ENCODE data around the gene MBD3L2B. TPM values are rescaled to one million over a fixed set of nuclear protein-coding genes. Genes with fewer than 3 reads are reported as not detected.

The MBD3L2B gene
- total RNA-seq, 1 donor, result not detected

GRCh38 chr19:6997679-6998445 is 23.4 kb downstream of the MBD3L2B start:
- H3K4me1 ChIP-seq (ENCODE audit: insufficient read depth, low read length), result peaks cover 42% of the 10 kb centered on the region
- H3K4me3 ChIP-seq (ENCODE audit: low read length), result no peak overlapping the region
- no peaks in the 10 kb centered on the region for H3K27me3 ChIP-seq (ENCODE audit: insufficient read depth, low read length)
- no peaks in the 10 kb centered on the region for H3K9me3 ChIP-seq (ENCODE audit: low read depth, low read length)

- Histone ChIP-seq H3K9me3 (ENCODE audit: low read depth, low read length) (no peaks in the 10 kb centered on the region), H3K27me3 (ENCODE audit: insufficient read depth, low read length) (no peaks in the 10 kb centered on the region), H3K4me1 (ENCODE audit: insufficient read depth, low read length) (peaks cover 42% of the 10 kb centered on the region), H3K4me3 (ENCODE audit: low read length) (no peak overlapping the region)
These were observed 24.4 kb downstream of the MBD3L2B start for GRCh38 chr19:6996810-6997209.

DNA sequence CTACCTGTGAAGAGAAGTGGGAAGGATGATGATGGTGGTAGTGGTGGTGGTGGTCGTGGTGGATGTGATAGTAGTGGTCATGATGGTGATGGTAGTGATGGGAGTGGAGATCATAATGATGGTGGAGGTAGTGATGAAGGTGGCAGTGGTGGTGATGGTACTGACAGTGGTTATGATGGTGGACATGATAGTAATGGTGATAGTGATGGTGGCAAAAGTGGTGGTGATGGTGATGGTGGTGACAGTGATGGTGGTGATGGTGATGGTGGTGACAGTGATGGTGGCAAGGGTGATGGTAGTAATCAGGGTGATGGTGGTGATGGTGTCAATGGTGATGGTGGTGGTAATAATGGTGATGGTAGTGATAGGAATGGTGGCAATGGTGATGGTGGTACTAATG is 26.2 kb downstream of the MBD3L2B start:
- Histone ChIP-seq H3K4me1 (ENCODE audit: insufficient read depth, low read length) (peaks cover 25% of the 10 kb centered on the region), H3K27me3 (ENCODE audit: insufficient read depth, low read length) (no peaks in the 10 kb centered on the region), H3K4me3 (ENCODE audit: low read length) (no peak overlapping the region), H3K9me3 (ENCODE audit: low read depth, low read length) (no peaks in the 10 kb centered on the region)

- Histone ChIP-seq H3K9me3 (ENCODE audit: low read depth, low read length) (peaks cover 12% of the 10 kb centered on the region), H3K4me1 (ENCODE audit: insufficient read depth, low read length) (peaks cover 10% of the 10 kb centered on the region), H3K4me3 (ENCODE audit: low read length) (no peak overlapping the region), H3K27me3 (ENCODE audit: insufficient read depth, low read length) (no peaks in the 10 kb centered on the region)
These were observed 33.0 kb downstream of the MBD3L2B start for GRCh38 chr19:6988257-6988656.

- H3K9me3 ChIP-seq (ENCODE audit: low read depth, low read length), result peaks cover 14% of the 10 kb centered on the region
- H3K4me1 ChIP-seq (ENCODE audit: insufficient read depth, low read length), result peaks cover 10% of the 10 kb centered on the region
- no peak overlapping the region for H3K4me3 ChIP-seq (ENCODE audit: low read length)
- H3K27me3 ChIP-seq (ENCODE audit: insufficient read depth, low read length), result no peaks in the 10 kb centered on the region
These were observed 33.4 kb downstream of the MBD3L2B start for GRCh38 chr19:6987850-6988249.

DNA sequence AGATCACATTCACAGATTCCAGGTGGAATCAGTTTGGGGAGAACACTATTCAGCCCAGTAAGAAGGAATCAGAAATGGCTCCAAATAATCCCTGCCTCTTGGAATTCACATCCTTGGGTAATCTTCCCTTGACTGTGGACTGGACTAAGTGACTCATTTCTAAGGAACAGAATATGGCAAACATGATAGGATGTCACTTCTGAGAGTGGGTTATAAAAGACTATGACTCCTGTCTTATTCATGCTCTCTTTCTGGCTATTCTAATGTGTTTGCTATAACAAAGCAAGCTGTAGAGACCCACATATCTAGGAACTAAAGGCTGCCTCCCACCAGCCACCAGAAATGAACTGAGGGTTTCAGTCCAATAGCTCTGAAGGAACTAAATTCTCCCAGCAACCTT is 37.8 kb downstream of the MBD3L2B start:
- no peak overlapping the region for H3K4me3 ChIP-seq (ENCODE audit: low read length)
- peaks cover 8% of the 10 kb centered on the region for H3K4me1 ChIP-seq (ENCODE audit: insufficient read depth, low read length)
- H3K27me3 ChIP-seq (ENCODE audit: insufficient read depth, low read length), result no peaks in the 10 kb centered on the region
- H3K9me3 ChIP-seq (ENCODE audit: low read depth, low read length), result peaks cover 14% of the 10 kb centered on the region

DNA sequence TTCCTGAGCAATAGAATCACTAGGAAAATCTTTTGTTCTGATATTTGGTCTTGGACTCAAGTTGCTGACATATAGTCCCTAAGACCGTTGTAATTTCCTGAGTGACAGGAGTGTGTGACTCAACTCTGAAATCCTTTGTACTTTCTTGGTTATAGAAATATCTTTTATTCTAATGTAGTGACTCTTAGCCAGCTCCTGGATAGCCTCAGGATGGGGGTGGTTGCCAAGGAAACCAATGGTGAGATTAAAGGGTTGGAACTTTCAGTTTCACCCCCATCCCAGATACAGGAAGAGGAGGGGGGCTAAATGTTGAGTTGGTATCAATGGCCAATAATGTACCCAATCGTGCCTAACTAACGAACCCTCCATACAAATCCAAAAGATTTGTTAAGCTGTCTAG is 41.8 kb downstream of the MBD3L2B start:
- peaks cover 25% of the 10 kb centered on the region for H3K9me3 ChIP-seq (ENCODE audit: low read depth, low read length)

DNA sequence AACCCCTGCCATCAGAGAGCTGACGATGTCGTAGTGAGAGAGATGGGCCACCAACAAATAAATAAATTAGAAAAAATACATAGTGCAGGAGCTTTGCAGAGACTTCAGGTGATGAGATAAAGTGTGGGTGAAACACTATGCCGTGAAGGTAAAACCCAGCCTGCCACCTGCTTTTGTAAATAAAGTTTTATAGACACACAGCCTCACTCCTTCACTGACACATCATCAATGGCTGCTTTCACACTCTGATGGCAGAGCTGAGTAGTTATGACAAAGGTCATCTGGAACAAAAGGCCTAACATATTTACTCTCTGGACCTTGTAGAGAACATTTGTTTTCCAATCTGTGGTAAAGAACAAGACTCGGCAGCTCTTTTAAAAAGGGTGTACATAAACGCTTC is 45.0 kb downstream of the MBD3L2B start:
- H3K4me3 ChIP-seq (ENCODE audit: low read length), result no peak overlapping the region
- peaks cover under 1% of the 10 kb centered on the region for H3K4me1 ChIP-seq (ENCODE audit: insufficient read depth, low read length)
- no peaks in the 10 kb centered on the region for H3K27me3 ChIP-seq (ENCODE audit: insufficient read depth, low read length)
- H3K9me3 ChIP-seq (ENCODE audit: low read depth, low read length), result peaks cover 12% of the 10 kb centered on the region

More for the DNA sequence above, 41.8 kb downstream of the MBD3L2B start:
- Histone ChIP-seq H3K4me3 (ENCODE audit: low read length) (no peak overlapping the region), H3K4me1 (ENCODE audit: insufficient read depth, low read length) (no peaks in the 10 kb centered on the region), H3K27me3 (ENCODE audit: insufficient read depth, low read length) (no peaks in the 10 kb centered on the region)

DNA sequence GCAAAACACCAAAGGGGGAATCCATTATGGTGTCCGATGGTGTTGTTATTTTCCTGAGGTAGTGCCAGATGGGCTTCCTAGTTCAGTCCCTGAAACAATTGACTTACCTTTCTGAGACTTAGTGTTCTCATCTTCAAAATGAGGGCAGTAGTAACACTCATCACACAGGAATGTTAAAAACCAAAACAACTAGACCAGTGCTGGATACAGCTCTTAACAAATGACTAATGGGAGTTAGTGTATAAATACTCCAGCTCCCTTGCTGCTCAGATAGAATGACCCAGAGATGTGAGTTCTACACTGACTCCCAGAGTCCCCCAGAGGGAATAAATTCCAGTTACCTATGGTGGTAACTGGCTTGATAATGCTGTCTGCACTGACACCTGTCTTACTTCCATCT is 49.9 kb downstream of the MBD3L2B start:
- H3K9me3 ChIP-seq (ENCODE audit: low read depth, low read length), result no peaks in the 10 kb centered on the region
- H3K4me3 ChIP-seq (ENCODE audit: low read length), result no peak overlapping the region
- H3K4me1 ChIP-seq (ENCODE audit: insufficient read depth, low read length), result peaks cover 29% of the 10 kb centered on the region
- no peaks in the 10 kb centered on the region for H3K27me3 ChIP-seq (ENCODE audit: insufficient read depth, low read length)

GRCh38 chr19:6970443-6970842 is 50.8 kb downstream of the MBD3L2B start:
- no peaks in the 10 kb centered on the region for H3K9me3 ChIP-seq (ENCODE audit: low read depth, low read length)
- no peak overlapping the region for H3K4me3 ChIP-seq (ENCODE audit: low read length)
- H3K27me3 ChIP-seq (ENCODE audit: insufficient read depth, low read length), result no peaks in the 10 kb centered on the region
- peaks cover 29% of the 10 kb centered on the region for H3K4me1 ChIP-seq (ENCODE audit: insufficient read depth, low read length)

DNA sequence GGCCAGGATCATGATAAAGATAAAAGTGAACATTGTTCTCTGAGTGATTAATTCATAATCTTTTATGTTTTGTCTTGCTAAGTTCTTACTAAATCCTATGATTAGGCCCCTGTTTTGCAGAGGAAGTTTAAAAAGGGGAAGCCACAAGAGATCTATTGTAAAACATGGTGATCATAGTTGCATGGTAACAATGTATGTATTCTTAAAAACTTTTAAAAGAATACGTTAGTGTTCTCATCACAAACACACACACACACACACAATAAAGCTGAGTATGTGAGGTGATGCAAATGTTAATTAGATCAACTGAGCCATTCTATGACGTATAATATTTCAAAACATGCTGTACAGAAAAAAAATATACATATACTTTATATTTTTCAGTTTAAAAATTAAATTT is 51.2 kb downstream of the MBD3L2B start:
- no peaks in the 10 kb centered on the region for H3K9me3 ChIP-seq (ENCODE audit: low read depth, low read length)
- no peaks in the 10 kb centered on the region for H3K27me3 ChIP-seq (ENCODE audit: insufficient read depth, low read length)

GRCh38 chr19:6969490-6969889 is 51.7 kb downstream of the MBD3L2B start:
- no peaks in the 10 kb centered on the region for H3K27me3 ChIP-seq (ENCODE audit: insufficient read depth, low read length)
- H3K4me1 ChIP-seq (ENCODE audit: insufficient read depth, low read length), result peaks cover 29% of the 10 kb centered on the region
- no peak overlapping the region for H3K4me3 ChIP-seq (ENCODE audit: low read length)
- no peaks in the 10 kb centered on the region for H3K9me3 ChIP-seq (ENCODE audit: low read depth, low read length)

More for the DNA sequence above, 51.2 kb downstream of the MBD3L2B start:
- Histone ChIP-seq H3K4me1 (ENCODE audit: insufficient read depth, low read length) (peaks cover 29% of the 10 kb centered on the region), H3K4me3 (ENCODE audit: low read length) (no peak overlapping the region)

Other genes with a start within 250 kb of the MBD3L2B start
- 46.8 TPM for gene VAV1, start 248.7 kb downstream of the MBD3L2B start, total RNA-seq
- gene ADGRE1, start 133.9 kb downstream of the MBD3L2B start, total RNA-seq, result 15.4 TPM
- gene MBD3L5, start 9.1 kb upstream of the MBD3L2B start, total RNA-seq, result not detected
- not detected for gene MBD3L4, start 18.7 kb upstream of the MBD3L2B start, total RNA-seq
- not detected for gene MBD3L2, start 27.9 kb upstream of the MBD3L2B start, total RNA-seq
- not detected for gene MBD3L3, start 37.2 kb upstream of the MBD3L2B start, total RNA-seq
- gene ZNF557, start 48.3 kb upstream of the MBD3L2B start, total RNA-seq, result 25.6 TPM